ENCODE results near the gene PGM5.

DNA sequence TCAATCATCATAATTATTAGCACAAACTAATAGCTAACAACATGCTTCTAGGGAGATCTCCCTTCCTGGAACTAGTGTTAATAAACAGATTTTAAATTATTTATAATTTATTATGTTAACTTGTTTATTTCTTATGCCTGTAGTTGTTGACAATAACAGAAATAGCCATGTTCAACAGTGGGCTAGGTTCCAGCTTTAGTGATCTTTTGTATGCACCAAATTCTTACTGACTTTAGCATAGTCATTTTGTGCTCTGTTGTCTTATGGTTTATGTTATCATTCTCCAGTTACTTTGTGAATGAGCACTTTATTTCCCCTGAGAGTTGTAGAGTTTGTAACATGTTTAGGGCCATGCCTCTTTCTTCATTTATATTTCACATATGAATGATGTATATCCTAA is 113.7 kb downstream of the PGM5 start:
- TF ChIP-seq CTCF (conservative IDR thresholded peaks at IDR 0.05; ENCODE audit: low read length) (no peak), EZH2phosphoT487 (IDR thresholded peaks at IDR 0.05; ENCODE audit: borderline replicate concordance, low read depth, low read length) (no peak)
